HG03095 (cell line): Measurements from ENCODE around the gene RCBTB2.
"Not testable (repeated sequence)": the region's sequence is repeated elsewhere in the genome, so short reads cannot be mapped to it uniquely, and the experiment has no call there.

Source experiments
- ATAC-seq: cut with Tn5 transposase; IDR thresholded peaks from one replicate; pipeline ENCODE4 v1.9.1; 2021; ENCODE audit warnings: moderate library complexity; ENCODE audit not compliant: unreplicated experiment

The RCBTB2 gene

DNA sequence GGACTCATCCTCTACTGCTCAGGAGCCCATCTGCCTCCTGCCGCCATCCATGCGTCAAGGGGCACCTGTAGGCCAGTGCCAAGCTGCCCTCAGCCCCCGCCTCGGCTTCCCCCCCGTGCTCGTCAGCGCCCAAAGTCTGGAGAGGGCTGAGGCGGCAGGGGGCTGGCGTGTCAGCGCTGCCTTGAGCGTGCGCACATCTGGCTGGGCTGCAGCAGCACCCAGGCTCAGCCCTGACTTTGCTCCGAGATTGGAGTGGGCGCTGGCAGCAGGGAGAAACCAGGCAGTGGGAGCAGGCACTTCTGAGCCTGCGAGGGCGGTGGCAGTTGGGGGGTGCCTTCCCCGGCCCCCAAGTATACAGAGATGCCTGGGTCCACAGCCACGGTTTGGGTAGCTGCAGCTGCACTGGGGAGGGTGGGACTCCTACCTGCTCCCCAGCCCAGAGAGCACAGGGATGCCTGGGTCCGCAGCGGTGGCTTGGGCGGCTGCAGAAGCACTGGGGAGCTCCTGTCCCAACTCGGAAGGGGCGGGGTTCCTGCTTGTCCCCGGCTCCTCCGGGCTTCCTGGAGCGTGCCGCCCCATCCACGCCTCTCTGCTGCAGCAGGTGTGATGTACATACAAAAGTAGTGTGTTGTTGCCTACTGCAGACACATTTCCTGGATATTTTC is 75.2 kb downstream of the RCBTB2 start:
- ATAC-seq = no peak

DNA sequence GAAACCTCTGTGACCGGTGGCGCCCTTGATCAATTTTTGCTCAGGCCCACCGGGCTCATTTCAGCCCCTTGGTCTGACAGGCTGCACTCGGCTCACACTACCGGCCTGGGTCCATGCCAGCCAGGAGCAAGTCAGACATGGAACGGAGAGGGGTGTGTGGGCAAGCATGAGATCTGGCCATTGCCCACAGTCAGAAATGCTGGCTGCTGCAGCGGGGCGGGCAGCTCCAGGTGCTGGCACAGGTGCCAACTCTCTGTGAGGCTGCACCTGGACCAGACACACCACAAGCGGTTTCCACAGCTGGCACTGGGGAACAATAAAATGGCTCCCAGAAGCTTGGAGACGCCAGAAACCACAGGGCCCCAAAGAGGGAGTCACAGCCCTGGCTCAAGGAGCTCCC is 76.3 kb downstream of the RCBTB2 start:
- ATAC-seq = no peak

DNA sequence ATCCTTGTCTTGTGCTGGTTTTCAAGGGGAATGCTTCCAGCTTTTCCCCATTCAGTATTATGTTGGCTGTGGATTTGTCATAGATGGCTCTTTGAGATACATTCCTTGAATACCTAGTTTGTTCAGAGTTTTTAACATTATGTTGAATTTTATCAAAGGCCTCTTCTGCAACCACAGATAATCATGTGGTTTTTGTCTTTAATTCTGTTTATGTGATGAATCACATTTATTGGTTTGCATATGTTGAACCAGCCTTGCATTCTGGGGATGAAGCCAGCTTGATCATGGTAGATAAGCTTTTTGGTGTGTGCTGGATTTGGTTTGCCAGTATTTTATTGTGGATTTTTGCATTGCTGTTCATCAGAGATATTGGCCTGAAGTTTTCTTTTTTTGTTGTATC is 81.7 kb downstream of the RCBTB2 start:
- not testable (repeated sequence) for ATAC-seq

DNA sequence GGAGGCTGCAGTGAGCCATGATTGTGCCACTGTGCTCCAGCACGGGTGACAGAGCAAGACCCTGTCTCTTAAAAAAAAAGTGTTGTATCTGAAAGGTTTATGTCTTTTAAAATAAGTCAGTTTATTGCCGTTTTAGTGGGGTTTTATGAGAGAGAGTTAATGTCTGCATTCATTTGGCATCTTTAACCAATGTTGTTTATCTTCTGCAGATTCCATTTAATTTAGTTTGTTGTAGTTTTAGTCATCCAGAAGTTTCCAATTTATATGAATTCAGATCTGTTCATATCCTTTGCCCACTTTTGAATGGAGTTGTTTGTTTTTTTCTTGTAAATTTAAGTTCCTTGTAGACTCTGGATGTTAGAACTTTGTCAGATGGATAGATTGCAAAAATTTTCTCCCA is 83.2 kb downstream of the RCBTB2 start:
- no peak for ATAC-seq

DNA sequence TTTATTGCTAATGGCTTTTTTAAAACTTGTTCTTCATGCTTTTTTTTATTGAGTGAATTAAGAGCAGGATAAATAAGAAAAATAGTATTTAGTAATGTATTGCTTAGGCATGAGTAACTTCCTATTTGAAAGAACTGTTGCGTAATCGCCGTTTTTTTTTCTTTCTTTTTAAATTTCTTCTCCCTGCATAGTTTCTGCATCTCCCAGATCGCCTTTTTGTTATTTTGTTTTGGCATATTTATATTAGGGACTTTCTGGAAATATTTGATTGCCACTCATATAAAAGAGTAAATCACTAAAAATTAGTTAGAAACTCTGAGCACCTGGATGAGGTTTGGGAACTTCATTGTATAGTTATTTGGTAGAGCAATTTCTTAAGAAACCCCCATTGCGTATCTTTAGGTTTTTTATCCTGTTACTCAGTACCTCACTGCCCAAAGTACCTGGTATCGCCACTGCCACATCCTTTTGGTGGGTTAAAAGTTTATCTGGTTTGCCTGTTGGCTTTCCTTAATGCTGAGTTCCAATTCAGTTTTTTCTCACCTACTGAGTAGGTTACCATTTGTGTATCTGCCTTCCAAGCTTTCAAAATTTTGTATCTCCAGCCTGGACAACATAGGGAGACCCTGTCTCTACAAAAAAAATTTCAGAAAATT is 83.8 kb downstream of the RCBTB2 start:
- no peak for ATAC-seq

DNA sequence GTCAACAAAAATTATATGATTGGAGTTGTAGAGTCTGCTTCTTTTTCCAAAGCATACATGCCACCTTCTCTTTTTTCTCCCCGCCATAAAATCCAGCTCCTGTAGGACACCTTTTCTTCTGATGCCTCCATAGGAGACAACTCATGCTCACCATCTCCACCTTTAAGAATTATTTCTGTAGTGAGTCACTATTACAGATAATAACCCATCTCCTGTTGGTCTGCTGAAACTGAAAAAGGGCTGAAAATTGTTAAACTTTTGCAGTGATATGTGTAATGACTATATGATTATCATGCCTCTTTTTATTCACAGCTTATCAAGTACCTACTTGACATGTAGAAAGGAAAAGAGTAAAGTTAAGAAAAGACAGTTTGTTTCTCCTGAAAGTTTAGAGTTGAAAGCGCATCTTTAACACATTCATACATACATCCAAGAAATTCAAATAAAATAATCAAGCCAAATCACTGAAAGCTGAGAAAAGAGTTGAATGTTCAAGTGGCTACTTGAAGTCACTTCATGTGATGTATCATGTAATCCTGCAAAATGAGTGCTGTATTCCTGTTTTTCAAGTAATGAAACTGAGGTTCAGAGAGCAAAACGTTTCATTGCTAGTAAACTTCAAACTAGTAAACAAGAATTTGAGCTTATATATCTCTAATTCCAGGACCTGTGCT is 84.5 kb downstream of the RCBTB2 start:
- no peak for ATAC-seq

DNA sequence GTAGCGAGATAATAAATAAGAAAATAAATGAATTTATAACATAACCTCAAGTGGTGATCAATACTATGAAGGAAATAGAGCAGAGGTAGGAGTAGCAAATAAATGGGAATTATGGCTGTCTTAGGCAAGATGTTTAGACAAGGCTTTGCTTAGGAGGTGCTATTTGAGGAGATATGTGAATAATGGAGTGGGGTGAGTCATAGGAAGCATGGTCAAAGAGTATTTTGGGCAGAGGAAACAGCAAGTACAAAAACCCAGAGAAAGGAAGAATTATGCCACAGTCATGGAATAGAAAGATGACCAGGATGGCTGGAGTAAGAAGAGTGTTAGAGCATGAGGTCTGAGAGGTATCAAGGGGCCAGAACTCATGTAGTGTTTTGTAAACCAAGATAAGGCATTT is 86.4 kb downstream of the RCBTB2 start:
- ATAC-seq = no peak

DNA sequence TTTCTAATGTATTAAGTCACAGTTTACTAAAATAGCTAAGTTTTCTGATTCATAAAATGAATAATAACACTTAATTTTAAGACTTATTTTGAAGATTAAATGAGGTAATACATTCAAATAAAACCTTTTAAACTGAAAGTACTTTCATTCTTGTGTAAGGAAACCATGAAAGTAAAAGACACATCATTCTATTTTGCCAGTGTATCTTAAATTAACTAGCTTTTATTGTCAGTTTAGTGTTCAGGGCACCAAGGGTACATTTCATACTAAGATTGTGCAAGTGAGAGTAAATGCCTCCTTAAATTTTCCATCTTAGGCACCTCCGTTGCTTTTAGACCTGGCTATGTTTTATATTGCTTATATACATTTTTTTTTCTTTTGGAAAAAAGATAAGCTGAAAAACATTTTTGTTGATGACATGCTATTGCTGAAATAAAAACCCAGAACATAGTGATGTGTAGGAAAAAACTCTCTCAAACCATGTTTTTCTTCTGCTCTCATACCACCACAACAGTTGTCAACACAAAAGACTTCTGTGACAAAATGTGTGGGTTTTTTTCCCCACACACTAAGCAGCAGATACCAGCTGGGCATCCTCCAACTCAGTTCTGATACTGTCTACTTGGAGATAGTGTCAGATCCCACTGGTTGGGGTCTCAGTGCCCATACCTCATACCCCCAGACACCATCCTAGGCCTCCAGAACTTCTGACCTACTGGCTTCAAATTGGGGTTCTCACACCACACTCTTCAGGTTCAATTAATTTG is 89.3 kb downstream of the RCBTB2 start:
- ATAC-seq = no peak
